Midbrain (tissue), 1 donor: ENCODE results near the gene TTC28.
"Not testable (repeated sequence)": the region's sequence is repeated elsewhere in the genome, so short reads cannot be mapped to it uniquely, and the experiment has no call there.

Experiments
- DNase-seq: peaks from one replicate; lab custom pipeline; 2025; lab: John Stamatoyannopoulos, UW

Gene TTC28

GRCh38 chr22:28183078-28183860 is 496.4 kb downstream of the TTC28 start:
- no peak for DNase-seq

- DNase-seq: no peak
Observed at GRCh38 chr22:28180804-28181731, 498.6 kb downstream of the TTC28 start.

GRCh38 chr22:28179392-28179791 is 500.2 kb downstream of the TTC28 start:
- DNase-seq: no peak

- no peak for DNase-seq
Observed at GRCh38 chr22:28175730-28176492, 503.7 kb downstream of the TTC28 start.

- DNase-seq: no peak
Observed at GRCh38 chr22:28174509-28174908, 505.1 kb downstream of the TTC28 start.

GRCh38 chr22:28172892-28173670 is 506.6 kb downstream of the TTC28 start:
- DNase-seq: no peak

- DNase-seq: no peak
Observed at GRCh38 chr22:28171712-28172111, 507.9 kb downstream of the TTC28 start.

GRCh38 chr22:28171115-28171514 is 508.5 kb downstream of the TTC28 start:
- peak; percentile 40 for DNase-seq

- DNase-seq: not testable (repeated sequence)
Observed at GRCh38 chr22:28169314-28169713, 510.3 kb downstream of the TTC28 start.

- no peak for DNase-seq
Observed at GRCh38 chr22:28155808-28156207, 523.8 kb downstream of the TTC28 start.

- DNase-seq: no peak
Observed at GRCh38 chr22:28154861-28155260, 524.8 kb downstream of the TTC28 start.

- DNase-seq: no peak
Observed at GRCh38 chr22:28151151-28151816, 528.4 kb downstream of the TTC28 start.

- DNase-seq: no peak
Observed at GRCh38 chr22:28148816-28149465, 530.7 kb downstream of the TTC28 start.

GRCh38 chr22:28147401-28147800 is 532.2 kb downstream of the TTC28 start:
- no peak for DNase-seq

GRCh38 chr22:28146401-28147314 is 533.0 kb downstream of the TTC28 start:
- peak; percentile 19 for DNase-seq

- DNase-seq: no peak
Observed at GRCh38 chr22:28143961-28144745, 535.5 kb downstream of the TTC28 start.

GRCh38 chr22:28143241-28143865 is 536.3 kb downstream of the TTC28 start:
- no peak for DNase-seq
